ENCODE results near the gene GRM8.

GRM8 gene

GRCh38 chr7:127252778-127253280 lies at the start of gene GRM8:
GRM8 (minus strand) TSS chr7:127252941.
- no peak for DNase-seq (ENCODE audit: low read depth in 2 of 2)

- no peak for DNase-seq (ENCODE audit: low read depth in 2 of 2)
These were observed 38.1 kb upstream of the GRM8 start for GRCh38 chr7:127290801-127291361.

- no peak for DNase-seq (ENCODE audit: low read depth in 2 of 2)
These were observed 37.4 kb upstream of the GRM8 start for GRCh38 chr7:127290116-127290655.

- no peak for DNase-seq (ENCODE audit: low read depth in 2 of 2)
These were observed 34.4 kb upstream of the GRM8 start for GRCh38 chr7:127287133-127287532.

GRCh38 chr7:127270093-127270492 lies 17.4 kb upstream of the GRM8 start:
- no peak for DNase-seq (ENCODE audit: low read depth in 2 of 2)

GRCh38 chr7:127266047-127266446 lies 13.3 kb upstream of the GRM8 start:
- no peak for DNase-seq (ENCODE audit: low read depth in 2 of 2)

- DNase-seq (ENCODE audit: low read depth in 2 of 2), result no peak
These were observed 11.5 kb upstream of the GRM8 start for GRCh38 chr7:127264219-127264618.

GRCh38 chr7:127258111-127258510 lies 5.4 kb upstream of the GRM8 start:
- DNase-seq (ENCODE audit: low read depth in 2 of 2), result no peak

- DNase-seq (ENCODE audit: low read depth in 2 of 2), result no peak
These were observed 4.3 kb upstream of the GRM8 start for GRCh38 chr7:127257086-127257485.

- DNase-seq (ENCODE audit: low read depth in 2 of 2), result no peak
These were observed 3.4 kb upstream of the GRM8 start for GRCh38 chr7:127256041-127256725.

GRCh38 chr7:127254163-127254684 lies 1.5 kb upstream of the GRM8 start:
- no peak for DNase-seq (ENCODE audit: low read depth in 2 of 2)

GRCh38 chr7:127253281-127254162 lies 781 bp upstream of the GRM8 start:
- DNase-seq (ENCODE audit: low read depth in 2 of 2), result peak; percentile 31 to 37

GRCh38 chr7:127252377-127252713 lies 396 bp downstream of the GRM8 start:
- DNase-seq (ENCODE audit: low read depth in 2 of 2), result no peak

- no peak for DNase-seq (ENCODE audit: low read depth in 2 of 2)
These were observed 1.0 kb downstream of the GRM8 start for GRCh38 chr7:127251465-127252376.

GRCh38 chr7:127251036-127251464 lies 1.7 kb downstream of the GRM8 start:
- no peak for DNase-seq (ENCODE audit: low read depth in 2 of 2)

- DNase-seq (ENCODE audit: low read depth in 2 of 2), result no peak
These were observed 2.3 kb downstream of the GRM8 start for GRCh38 chr7:127250312-127251035.

GRCh38 chr7:127245607-127246006 lies 7.1 kb downstream of the GRM8 start:
- DNase-seq (ENCODE audit: low read depth in 2 of 2), result no peak

- no peak for DNase-seq (ENCODE audit: low read depth in 2 of 2)
These were observed 7.7 kb downstream of the GRM8 start for GRCh38 chr7:127245002-127245401.

GRCh38 chr7:127239814-127240213 lies 12.9 kb downstream of the GRM8 start:
- no peak for DNase-seq (ENCODE audit: low read depth in 2 of 2)

GRCh38 chr7:127233630-127234029 lies 19.1 kb downstream of the GRM8 start:
- no peak for DNase-seq (ENCODE audit: low read depth in 2 of 2)

All from stimulated activated CD8-positive, alpha-beta memory T cell treated with anti-CD3 and anti-CD28 coated beads, Interleukin-7, amount 100 ng/mL, for 1 hour (primary cell).